GM21360 (cell line): ENCODE results near the gene ATF1.
"Not testable (repeated sequence)": the region's sequence is repeated elsewhere in the genome, so short reads cannot be mapped to it uniquely, and the experiment has no call there.

Experiments used
- ATAC-seq: cut with Tn5 transposase; IDR thresholded peaks from one replicate; pipeline ENCODE4 v1.9.1; 2021; ENCODE audit warnings: mild to moderate bottlenecking, moderate library complexity; ENCODE audit not compliant: unreplicated experiment

Gene ATF1

GRCh38 chr12:50855218-50855617 is 91.3 kb downstream of the ATF1 start:
- not testable (repeated sequence) for ATAC-seq

- not testable (repeated sequence) for ATAC-seq
Observed at GRCh38 chr12:50855679-50856078, 91.8 kb downstream of the ATF1 start.

DNA sequence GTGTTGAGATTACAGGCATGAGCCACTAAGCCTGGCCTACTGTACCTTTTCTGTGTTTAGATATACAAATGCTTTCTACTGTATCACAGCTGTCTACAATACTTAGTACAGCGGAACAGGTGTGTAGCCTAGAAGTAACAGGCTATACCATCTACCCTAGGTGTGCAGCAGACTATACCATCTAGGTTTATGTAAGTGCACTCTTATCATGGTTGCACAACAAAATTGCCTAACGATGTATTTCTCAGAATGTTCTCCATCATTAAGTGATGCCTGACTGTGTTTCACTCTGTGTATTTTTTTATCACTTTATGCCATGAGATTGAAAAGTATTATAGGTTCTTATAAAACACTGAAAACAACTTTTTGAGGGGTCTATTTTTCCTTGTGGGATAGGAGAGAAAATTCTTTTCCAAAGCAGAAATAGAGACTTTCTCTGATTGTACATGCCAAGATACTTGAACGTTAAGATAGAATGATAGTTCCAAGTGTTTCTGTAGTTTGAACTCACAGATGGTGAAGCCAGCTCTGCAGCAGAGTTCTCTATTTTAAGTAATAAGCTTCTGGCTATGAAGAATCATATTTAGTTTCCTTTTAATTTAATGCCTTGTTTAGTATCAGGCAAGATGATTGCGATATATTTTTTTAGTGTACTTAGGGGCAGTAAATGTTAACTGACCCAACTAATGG is 95.9 kb downstream of the ATF1 start:
- no peak for ATAC-seq

DNA sequence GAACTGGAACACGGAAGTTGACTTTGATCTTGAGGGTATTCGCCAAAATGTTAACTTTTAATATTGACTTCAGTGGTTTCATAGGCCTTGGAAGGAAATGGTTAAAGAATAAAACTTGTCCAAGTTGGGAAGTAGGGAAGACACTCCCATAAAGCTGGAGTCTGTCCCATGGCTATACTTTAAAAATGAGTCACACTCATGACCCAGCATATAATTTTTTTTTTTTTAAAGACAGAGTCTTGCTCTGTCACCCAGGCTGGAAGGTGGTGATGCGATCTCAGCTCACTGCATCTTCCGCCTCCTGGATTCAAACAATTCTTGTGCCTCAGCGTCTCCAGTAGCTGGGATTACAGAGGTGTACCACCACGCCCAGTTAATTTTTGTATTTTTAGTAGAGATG is 98.4 kb downstream of the ATF1 start:
- no peak for ATAC-seq

DNA sequence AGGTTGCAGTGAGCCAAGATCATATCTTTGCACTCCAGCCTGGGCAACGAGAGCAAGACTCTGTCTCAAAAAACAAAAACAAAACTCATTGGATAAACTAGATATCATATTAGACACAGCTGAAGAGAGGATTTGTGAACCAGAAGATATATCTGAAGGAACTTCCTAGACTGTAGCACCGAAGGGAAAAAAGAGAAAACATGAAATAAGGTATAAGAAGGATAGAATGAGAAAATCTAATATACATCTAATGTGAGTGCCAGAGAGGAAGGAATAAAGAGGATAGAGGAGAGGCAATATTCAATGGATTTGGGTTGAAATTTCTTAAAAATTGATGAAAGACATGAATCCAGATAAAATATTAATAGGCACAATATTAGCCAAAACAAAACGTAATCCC is 101.4 kb downstream of the ATF1 start:
- no peak for ATAC-seq

GRCh38 chr12:50868881-50869280 is 105.0 kb downstream of the ATF1 start:
- not testable (repeated sequence) for ATAC-seq
